ENCODE results near the gene LRP5.
"Not testable (repeated sequence)": the region's sequence is repeated elsewhere in the genome, so short reads cannot be mapped to it uniquely, and the experiment has no call there.

The LRP5 gene

DNA sequence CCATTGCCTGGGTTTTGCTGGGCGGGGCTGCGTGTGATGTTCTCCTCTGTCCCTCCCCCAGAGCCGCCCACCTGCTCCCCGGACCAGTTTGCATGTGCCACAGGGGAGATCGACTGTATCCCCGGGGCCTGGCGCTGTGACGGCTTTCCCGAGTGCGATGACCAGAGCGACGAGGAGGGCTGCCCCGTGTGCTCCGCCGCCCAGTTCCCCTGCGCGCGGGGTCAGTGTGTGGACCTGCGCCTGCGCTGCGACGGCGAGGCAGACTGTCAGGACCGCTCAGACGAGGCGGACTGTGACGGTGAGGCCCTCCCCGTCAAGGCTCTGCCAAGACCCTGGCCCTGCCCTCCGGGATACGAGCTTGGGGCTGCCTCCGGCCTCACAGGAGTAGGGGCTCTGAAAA lies 121.2 kb downstream of the LRP5 start:
- Histone ChIP-seq H3K23ac (ENCODE audit: low read length) (no peak overlapping the region), H3K79me1 (ENCODE audit: low read length) (no peaks in the 10 kb centered on the region), H3K4me3 (ENCODE audit: low read length) (no peak overlapping the region), H3K27ac (ENCODE audit: low read depth, low read length) (no peak overlapping the region), H2AK5ac (ENCODE audit: low read length) (no peak overlapping the region), H3K36me3 (ENCODE audit: control insufficient read depth, insufficient read depth, low read length) (peaks cover 2% of the 10 kb centered on the region), H4K8ac (ENCODE audit: low read depth, low read length) (no peak overlapping the region), H2BK5ac (ENCODE audit: low read length) (no peak overlapping the region), H3K27me3 (ENCODE audit: insufficient read depth, low read length, poor library complexity) (no peaks in the 10 kb centered on the region), H3K18ac (ENCODE audit: low read length) (no peak overlapping the region), H3K79me2 (ENCODE audit: control insufficient read depth, insufficient read depth, low read length) (no peaks in the 10 kb centered on the region), H2BK120ac (ENCODE audit: low read depth, low read length) (no peak overlapping the region), H3K9ac (ENCODE audit: low read length) (no peak overlapping the region), H4K5ac (ENCODE audit: low read length) (no peak overlapping the region), H2BK15ac (replicated peaks; ENCODE audit: low read depth) (no peak overlapping the region), H3K4me1 (ENCODE audit: control insufficient read depth, low read depth, low read length) (no peaks in the 10 kb centered on the region), H3K4ac (ENCODE audit: low read depth, low read length) (no peak overlapping the region), H3K4me2 (ENCODE audit: low read length) (no peak overlapping the region), H3K56ac (ENCODE audit: low read length) (no peak overlapping the region)
- no peak for DNase-seq
- no CpG with 5 or more reads among the region's 31 CpGs for WGBS (ENCODE audit: extremely low coverage, insufficient coverage, low lambda C conversion rate)

DNA sequence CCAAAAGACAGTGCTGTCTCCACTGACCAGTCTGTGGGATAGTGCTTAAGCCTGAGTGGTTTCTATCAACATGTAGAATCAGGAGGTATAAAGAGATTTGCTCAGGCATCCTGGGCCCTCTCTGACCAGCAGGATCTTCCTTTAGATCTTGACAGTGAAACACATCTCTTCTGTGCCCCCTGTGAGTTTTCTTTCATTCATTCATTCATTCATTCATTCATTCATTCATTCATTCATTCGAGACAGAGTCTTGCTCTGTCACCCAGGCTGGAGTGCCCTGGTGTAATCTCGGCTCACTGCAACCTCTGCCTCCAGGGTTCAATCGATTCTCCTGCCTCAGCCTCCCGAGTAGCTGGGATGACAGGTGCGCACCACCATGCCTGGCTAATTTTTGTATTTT lies 121.8 kb downstream of the LRP5 start:
- WGBS (ENCODE audit: extremely low coverage, insufficient coverage, low lambda C conversion rate) = no CpG with 5 or more reads among the region's 5 CpGs

DNA sequence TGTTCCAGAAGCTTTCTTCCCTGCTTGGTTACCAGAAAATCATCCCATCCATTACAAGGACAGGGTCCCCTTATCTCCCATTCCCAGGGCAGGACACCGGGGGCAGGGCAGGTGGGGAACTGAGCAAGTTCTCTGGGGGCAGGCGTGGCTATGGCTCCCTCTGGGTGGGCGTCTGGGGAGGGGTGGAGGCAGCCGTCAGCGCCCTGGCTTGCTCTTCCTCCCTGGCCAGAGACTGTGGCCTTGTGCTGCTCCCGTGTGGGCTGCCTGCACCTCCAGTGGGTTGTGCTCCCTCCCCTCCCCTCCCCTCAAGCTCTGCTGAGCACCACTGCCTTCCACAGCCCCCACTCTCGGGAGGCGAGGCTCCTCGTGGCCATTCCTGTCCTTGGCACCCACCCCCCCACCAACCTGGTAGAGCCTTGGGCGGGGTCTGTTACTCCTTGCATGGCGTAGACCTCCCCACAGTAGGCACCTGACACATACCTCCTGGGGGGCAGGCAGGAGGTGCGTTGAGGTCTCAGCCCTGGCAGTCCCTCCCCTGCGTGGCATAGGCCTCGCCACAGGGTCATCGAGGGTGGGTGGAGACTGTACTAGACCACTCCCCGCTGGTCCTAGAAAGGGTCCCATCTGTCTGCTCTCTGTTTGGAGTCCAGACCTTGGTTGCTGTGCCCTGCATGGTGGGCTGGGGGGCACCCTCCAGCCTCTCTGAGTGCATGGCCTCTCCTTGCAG lies 123.9 kb downstream of the LRP5 start:
- H3K18ac ChIP-seq (ENCODE audit: low read length) = no peak overlapping the region
- no peaks in the 10 kb centered on the region for H3K79me2 ChIP-seq (ENCODE audit: control insufficient read depth, insufficient read depth, low read length)
- H3K4me2 ChIP-seq (ENCODE audit: low read length) = no peak overlapping the region
- no peaks in the 10 kb centered on the region for H3K36me3 ChIP-seq (ENCODE audit: control insufficient read depth, insufficient read depth, low read length)
- no peak overlapping the region for H3K4ac ChIP-seq (ENCODE audit: low read depth, low read length)
- H2BK5ac ChIP-seq (ENCODE audit: low read length) = no peak overlapping the region
- no peak overlapping the region for H4K8ac ChIP-seq (ENCODE audit: low read depth, low read length)
- no peaks in the 10 kb centered on the region for H3K27me3 ChIP-seq (ENCODE audit: insufficient read depth, low read length, poor library complexity)
- no peak overlapping the region for H4K5ac ChIP-seq (ENCODE audit: low read length)
- H3K56ac ChIP-seq (ENCODE audit: low read length) = no peak overlapping the region
- H3K79me1 ChIP-seq (ENCODE audit: low read length) = no peaks in the 10 kb centered on the region
- no peak overlapping the region for H2BK120ac ChIP-seq (ENCODE audit: low read depth, low read length)
- DNase-seq = no peak
- WGBS (ENCODE audit: extremely low coverage, insufficient coverage, low lambda C conversion rate) = no CpG with 5 or more reads among the region's 16 CpGs
- H3K4me1 ChIP-seq (ENCODE audit: control insufficient read depth, low read depth, low read length) = no peaks in the 10 kb centered on the region
- no peak overlapping the region for H2AK5ac ChIP-seq (ENCODE audit: low read length)
- no peak overlapping the region for H3K27ac ChIP-seq (ENCODE audit: low read depth, low read length)
- H3K9ac ChIP-seq (ENCODE audit: low read length) = no peak overlapping the region
- no peak overlapping the region for H3K4me3 ChIP-seq (ENCODE audit: low read length)
- no peak overlapping the region for H2BK15ac ChIP-seq (replicated peaks; ENCODE audit: low read depth)
- H3K23ac ChIP-seq (ENCODE audit: low read length) = no peak overlapping the region

More for the DNA sequence above, 121.8 kb downstream of the LRP5 start:
- H3K27ac ChIP-seq (ENCODE audit: low read depth, low read length); H3K4ac ChIP-seq (ENCODE audit: low read depth, low read length); H3K4me1 ChIP-seq (ENCODE audit: control insufficient read depth, low read depth, low read length); H4K5ac ChIP-seq (ENCODE audit: low read length); H3K4me3 ChIP-seq (ENCODE audit: low read length); H2BK15ac ChIP-seq (replicated peaks; ENCODE audit: low read depth); H3K79me2 ChIP-seq (ENCODE audit: control insufficient read depth, insufficient read depth, low read length); H3K79me1 ChIP-seq (ENCODE audit: low read length); H3K18ac ChIP-seq (ENCODE audit: low read length); H3K9ac ChIP-seq (ENCODE audit: low read length); DNase-seq; H3K36me3 ChIP-seq (ENCODE audit: control insufficient read depth, insufficient read depth, low read length); H2BK120ac ChIP-seq (ENCODE audit: low read depth, low read length); H3K56ac ChIP-seq (ENCODE audit: low read length); H2BK5ac ChIP-seq (ENCODE audit: low read length); H4K8ac ChIP-seq (ENCODE audit: low read depth, low read length); H3K4me2 ChIP-seq (ENCODE audit: low read length); H3K23ac ChIP-seq (ENCODE audit: low read length); H3K27me3 ChIP-seq (ENCODE audit: insufficient read depth, low read length, poor library complexity); H2AK5ac ChIP-seq (ENCODE audit: low read length): not testable (repeated sequence)

DNA sequence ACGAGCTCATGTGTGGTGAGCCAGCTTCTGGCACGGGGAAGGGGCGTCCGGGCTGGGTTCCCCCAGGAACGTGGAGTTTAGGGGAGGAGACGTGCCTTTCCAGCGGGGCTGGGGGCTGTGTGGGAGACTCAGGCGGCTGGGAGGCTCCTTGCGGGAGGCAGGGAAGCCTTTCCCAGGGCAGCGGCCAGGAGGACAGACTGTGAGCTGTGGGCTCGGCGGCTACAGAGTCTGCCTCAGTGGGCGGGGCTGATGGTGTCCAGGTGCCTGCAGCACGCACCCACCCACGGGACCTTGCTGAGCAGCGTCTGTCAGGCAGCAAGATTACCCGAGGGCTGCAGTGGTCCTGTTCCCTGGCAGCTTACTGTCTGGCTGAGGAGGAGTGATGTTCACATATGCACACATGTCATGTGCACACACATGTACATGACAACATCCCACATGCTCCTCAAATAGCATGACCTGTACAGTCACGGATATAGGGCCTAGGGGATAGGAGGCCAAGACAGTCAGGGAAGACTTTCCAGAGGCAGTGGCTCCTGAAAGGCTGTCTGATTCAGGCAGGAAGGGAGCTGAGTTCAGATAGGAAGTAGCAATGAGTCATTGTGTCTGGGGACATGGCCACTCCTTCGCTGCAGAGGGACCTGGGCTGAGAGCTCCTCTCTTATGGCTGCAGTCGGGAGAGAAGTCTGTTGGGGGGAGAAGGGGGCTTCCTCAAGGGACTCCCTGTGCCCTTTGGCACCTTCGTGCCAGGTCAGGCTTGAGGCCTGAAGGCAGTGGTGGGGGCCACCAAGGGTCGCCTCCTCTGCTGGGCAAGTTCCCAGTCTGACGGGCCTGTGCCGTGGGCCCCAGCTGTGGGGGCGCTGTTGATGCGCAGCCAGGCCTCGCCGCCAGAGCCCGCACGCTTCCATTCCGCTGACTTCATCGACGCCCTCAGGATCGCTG lies 124.9 kb downstream of the LRP5 start:
- Histone ChIP-seq H2BK15ac (replicated peaks; ENCODE audit: low read depth) (no peak overlapping the region), H3K27ac (ENCODE audit: low read depth, low read length) (no peak overlapping the region), H3K79me2 (ENCODE audit: control insufficient read depth, insufficient read depth, low read length) (no peaks in the 10 kb centered on the region), H2BK5ac (ENCODE audit: low read length) (no peak overlapping the region), H3K4me2 (ENCODE audit: low read length) (no peak overlapping the region), H3K4me1 (ENCODE audit: control insufficient read depth, low read depth, low read length) (no peaks in the 10 kb centered on the region), H3K23ac (ENCODE audit: low read length) (no peak overlapping the region), H3K18ac (ENCODE audit: low read length) (no peak overlapping the region), H3K4ac (ENCODE audit: low read depth, low read length) (no peak overlapping the region), H3K4me3 (ENCODE audit: low read length) (no peak overlapping the region), H3K27me3 (ENCODE audit: insufficient read depth, low read length, poor library complexity) (no peaks in the 10 kb centered on the region), H4K5ac (ENCODE audit: low read length) (no peak overlapping the region), H2AK5ac (ENCODE audit: low read length) (no peak overlapping the region), H3K56ac (ENCODE audit: low read length) (no peak overlapping the region), H2BK120ac (ENCODE audit: low read depth, low read length) (no peak overlapping the region), H3K79me1 (ENCODE audit: low read length) (no peaks in the 10 kb centered on the region), H4K8ac (ENCODE audit: low read depth, low read length) (no peak overlapping the region), H3K36me3 (ENCODE audit: control insufficient read depth, insufficient read depth, low read length) (no peaks in the 10 kb centered on the region), H3K9ac (ENCODE audit: low read length) (no peak overlapping the region)
- DNase-seq = peak; percentile 69
- no CpG with 5 or more reads among the region's 34 CpGs for WGBS (ENCODE audit: extremely low coverage, insufficient coverage, low lambda C conversion rate)

DNA sequence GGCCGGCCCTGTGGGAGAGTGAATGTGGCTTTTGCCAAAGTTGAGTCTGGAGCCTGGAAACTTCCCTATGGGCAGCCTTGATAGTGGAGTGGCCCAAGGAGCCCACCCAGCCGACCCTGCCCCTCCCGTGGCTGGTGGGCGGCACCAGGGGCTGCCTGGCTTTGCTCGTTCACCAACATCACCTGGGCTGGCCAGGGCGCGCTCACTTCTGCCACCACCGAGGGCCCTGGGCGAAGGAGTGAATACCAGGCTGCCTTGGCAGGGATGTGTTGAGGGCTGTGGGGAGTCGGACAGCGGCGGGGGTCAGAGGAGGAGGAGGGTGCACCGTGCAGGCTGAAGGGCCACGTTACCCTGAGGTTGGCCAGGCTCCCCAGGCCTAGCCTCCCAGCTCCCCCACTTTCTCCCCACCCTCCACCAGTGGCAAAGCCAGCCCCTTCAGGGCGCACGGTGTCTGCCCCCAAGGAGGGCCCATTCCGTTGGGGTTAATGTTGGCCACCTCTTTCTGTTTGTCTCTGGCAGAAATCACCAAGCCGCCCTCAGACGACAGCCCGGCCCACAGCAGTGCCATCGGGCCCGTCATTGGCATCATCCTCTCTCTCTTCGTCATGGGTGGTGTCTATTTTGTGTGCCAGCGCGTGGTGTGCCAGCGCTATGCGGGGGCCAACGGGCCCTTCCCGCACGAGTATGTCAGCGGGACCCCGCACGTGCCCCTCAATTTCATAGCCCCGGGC lies 125.7 kb downstream of the LRP5 start:
- Histone ChIP-seq H3K9ac (ENCODE audit: low read length) (no peak overlapping the region), H3K23ac (ENCODE audit: low read length) (no peak overlapping the region), H4K5ac (ENCODE audit: low read length) (no peak overlapping the region), H3K27me3 (ENCODE audit: insufficient read depth, low read length, poor library complexity) (no peaks in the 10 kb centered on the region), H2BK15ac (replicated peaks; ENCODE audit: low read depth) (no peak overlapping the region), H3K56ac (ENCODE audit: low read length) (no peak overlapping the region), H3K4me3 (ENCODE audit: low read length) (no peak overlapping the region), H2AK5ac (ENCODE audit: low read length) (no peak overlapping the region), H3K18ac (ENCODE audit: low read length) (no peak overlapping the region), H3K27ac (ENCODE audit: low read depth, low read length) (no peak overlapping the region), H3K36me3 (ENCODE audit: control insufficient read depth, insufficient read depth, low read length) (no peaks in the 10 kb centered on the region), H3K4me1 (ENCODE audit: control insufficient read depth, low read depth, low read length) (no peaks in the 10 kb centered on the region), H3K4ac (ENCODE audit: low read depth, low read length) (no peak overlapping the region), H2BK5ac (ENCODE audit: low read length) (no peak overlapping the region), H3K79me1 (ENCODE audit: low read length) (no peaks in the 10 kb centered on the region), H4K8ac (ENCODE audit: low read depth, low read length) (no peak overlapping the region), H3K4me2 (ENCODE audit: low read length) (no peak overlapping the region), H2BK120ac (ENCODE audit: low read depth, low read length) (no peak overlapping the region), H3K79me2 (ENCODE audit: control insufficient read depth, insufficient read depth, low read length) (no peaks in the 10 kb centered on the region)
- WGBS (ENCODE audit: extremely low coverage, insufficient coverage, low lambda C conversion rate) = no CpG with 5 or more reads among the region's 34 CpGs
- no peak for DNase-seq
